HFF-Myc (cell line): ENCODE measurements around the gene POLR3F.

ENCODE experiments used
- DNase-seq: peaks from one replicate; pipeline ENCODE4 v3.0.0-alpha.2; 2011; ENCODE audit warnings: low read depth; ENCODE audit errors: extremely low read depth
- H3K4me3 ChIP-seq: replicated peaks from 2 replicates; pipeline ENCODE4 v1.5.1; 2011; ENCODE audit warnings: low read depth, mild to moderate bottlenecking, control low read depth, low read length
- TF ChIP-seq, protein P1 (sequence below): IDR thresholded peaks from 2 replicates; pipeline ENCODE4 v1.5.1; 2012; ENCODE audit warnings: mild to moderate bottlenecking, low read depth, low read length, control low read depth; ENCODE audit errors: missing control alignments

The POLR3F gene

DNA sequence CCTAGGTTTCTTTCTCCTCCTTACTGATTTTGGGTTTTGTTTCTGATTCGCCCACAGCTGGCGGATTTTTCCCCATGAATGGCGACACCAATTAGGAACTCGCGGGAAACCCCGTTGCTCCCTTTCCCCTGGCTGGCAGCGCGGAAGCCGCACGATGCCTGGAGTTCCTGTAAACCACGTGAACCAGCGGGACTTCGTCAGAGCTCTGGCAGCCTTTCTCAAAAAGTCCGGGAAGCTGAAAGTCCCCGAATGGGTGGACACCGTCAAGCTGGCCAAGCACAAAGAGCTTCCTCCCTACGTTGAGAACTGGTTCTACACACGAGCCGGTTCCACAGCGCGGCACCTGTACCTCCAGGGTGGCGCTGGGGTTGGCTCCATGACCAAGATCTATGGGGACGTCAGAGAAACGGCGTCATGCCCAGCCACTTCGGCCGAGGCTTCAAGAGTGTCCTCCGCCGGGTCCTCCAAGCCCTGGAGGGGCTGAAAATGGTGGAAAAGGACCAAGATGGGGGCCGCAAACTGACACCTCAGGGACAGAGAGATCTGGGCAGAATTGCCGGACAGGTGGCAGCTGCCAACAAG, 37.4 kb downstream of the POLR3F start:
- TF ChIP-seq, protein P1, sequence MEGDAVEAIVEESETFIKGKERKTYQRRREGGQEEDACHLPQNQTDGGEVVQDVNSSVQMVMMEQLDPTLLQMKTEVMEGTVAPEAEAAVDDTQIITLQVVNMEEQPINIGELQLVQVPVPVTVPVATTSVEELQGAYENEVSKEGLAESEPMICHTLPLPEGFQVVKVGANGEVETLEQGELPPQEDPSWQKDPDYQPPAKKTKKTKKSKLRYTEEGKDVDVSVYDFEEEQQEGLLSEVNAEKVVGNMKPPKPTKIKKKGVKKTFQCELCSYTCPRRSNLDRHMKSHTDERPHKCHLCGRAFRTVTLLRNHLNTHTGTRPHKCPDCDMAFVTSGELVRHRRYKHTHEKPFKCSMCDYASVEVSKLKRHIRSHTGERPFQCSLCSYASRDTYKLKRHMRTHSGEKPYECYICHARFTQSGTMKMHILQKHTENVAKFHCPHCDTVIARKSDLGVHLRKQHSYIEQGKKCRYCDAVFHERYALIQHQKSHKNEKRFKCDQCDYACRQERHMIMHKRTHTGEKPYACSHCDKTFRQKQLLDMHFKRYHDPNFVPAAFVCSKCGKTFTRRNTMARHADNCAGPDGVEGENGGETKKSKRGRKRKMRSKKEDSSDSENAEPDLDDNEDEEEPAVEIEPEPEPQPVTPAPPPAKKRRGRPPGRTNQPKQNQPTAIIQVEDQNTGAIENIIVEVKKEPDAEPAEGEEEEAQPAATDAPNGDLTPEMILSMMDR, result no peak
- H3K4me3 ChIP-seq, result no peak overlapping the region
- no peak for DNase-seq

DNA sequence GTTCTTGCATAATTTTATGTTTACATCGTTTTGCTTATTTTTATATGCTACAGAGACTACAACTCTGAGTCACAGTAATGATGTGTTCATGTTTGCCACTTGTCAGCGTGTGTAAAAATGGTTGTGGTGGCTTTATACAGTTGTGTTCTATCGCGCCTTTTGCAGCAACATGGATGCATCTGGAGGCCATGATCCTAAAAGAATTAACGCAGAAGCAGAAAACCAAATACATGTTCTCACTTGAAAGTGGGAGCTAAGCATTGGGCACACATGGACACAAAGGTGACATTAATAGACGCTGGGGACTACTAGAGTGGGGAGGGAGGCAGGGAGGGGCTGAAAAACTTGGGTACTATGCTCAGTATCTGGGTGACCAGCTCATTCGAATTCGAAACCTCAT, 39.6 kb downstream of the POLR3F start:
- DNase-seq, result no peak
- TF ChIP-seq, protein P1, result no peak
- peak overlapping the region; percentile 66 for H3K4me3 ChIP-seq

DNA sequence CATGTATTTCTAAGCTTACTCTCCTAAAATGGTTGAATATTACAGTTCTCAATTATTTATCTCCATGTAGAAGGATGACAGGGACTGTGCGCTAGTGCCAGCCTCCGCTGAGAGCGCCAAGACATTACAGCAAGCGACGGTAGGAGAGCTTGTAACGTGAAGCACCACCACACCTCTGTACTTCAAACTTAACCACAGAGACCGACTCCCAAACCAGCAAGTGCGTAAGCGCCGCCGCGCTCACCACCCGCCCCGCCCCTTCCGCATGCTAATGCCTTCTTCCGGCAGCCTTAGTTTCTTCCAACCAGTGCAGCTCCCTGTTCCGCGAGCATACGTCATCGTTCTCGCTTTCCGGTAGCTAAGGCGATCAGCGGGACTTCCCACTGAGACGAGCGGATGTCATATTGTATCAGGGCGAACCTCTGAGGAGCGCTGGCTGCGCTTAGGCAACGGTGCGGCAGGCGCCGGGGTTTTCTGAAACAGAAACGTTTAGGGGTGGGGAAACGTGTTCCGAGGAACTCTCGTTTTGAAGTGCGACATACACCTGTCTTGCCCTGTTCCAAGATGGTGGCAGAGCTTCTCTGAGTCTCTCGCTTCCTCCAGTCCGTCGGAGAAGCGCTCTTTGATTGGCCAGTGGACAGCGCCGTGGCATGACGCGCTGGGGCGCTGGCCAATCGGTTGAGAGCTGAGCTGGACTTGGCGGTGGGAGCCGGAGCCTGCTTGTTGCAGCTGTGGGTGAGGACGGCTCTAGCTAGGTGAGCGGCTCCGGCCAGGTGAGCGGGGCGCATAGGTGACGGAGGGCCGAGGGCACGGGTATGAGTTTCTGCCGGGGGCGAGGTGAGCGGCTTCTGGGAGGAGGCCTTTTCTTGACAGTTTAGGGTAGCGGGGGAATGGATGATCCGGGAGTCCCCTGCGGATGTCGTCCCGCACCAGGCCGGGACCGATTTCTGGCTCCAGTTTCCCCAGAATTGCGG, 40.3 kb downstream of the POLR3F start, which contains the start of gene SEC23B:
SEC23B (plus strand) TSS at position 723 of the 974 bp plus-strand sequence. CDS start 2,896 bp downstream, outside the sequence.
- TF ChIP-seq, protein P1, result no peak
- peak; percentile 94 for DNase-seq
- peak within 1 kb of the TSS; percentile 66 for H3K4me3 ChIP-seq

DNA sequence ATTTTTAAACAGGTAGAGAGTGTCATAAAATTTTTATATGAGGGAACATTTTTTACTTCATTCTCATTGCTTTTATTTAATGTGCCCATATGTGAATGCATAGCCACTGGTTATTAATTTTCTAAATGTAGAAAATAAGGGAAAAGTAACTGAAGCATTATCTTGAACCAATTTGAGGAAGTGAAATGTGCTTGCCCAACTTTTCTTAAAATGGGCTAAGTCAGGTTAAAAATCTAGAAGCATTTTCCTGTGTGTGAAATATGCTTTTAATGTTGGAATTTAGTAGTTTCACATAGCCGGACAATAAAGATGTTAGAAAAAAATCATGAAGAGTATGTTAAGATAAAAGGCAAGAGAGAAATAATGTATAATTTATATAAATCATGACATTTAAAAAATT, 44.4 kb downstream of the POLR3F start:
- no peak for DNase-seq
- no peak overlapping the region for H3K4me3 ChIP-seq
- TF ChIP-seq, protein P1, result no peak

DNA sequence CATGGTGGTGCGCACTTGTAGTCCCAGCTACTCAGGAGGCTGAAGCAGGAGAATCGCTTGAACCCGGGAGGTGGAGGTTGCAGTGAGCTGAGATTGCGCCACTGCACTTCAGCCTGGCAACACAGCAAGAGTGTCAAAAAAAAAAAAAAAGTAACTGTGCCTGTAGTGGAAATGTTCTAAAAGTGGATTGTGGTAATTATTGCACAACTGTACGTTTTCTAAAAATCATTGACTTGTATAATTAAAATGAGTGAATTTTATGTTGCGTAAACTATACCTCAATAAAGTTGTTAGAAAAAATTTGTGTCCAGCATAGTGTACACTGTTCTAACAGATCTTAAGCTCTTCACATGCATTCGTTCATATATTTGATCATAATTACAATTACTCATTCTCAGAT, 46.0 kb downstream of the POLR3F start:
- TF ChIP-seq, protein P1, result no peak
- DNase-seq, result no peak
- H3K4me3 ChIP-seq, result no peak overlapping the region

DNA sequence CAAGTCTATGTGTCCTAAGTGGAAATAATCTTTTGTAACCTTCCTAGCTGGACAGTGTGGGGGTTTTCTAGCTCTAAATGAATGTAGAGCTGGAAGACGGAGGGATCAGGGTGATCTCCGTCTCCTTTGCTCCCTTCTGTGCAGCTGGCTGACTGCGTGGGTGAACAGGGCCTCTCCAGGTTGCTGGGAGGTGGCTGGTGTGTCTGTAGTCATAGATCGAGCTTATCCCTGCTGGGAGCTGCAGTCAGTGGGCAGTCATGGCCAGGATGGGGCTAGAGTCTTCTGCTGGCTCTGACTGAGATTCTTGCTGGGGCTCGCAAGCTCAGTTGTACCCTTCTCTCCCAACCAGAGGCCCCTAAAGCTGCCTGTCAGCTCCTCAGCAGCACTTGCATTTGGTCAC, 46.9 kb downstream of the POLR3F start:
- TF ChIP-seq, protein P1, result no peak
- H3K4me3 ChIP-seq, result no peak overlapping the region
- no peak for DNase-seq
